ENCODE measurements around the gene HSD3B7. TPM values are rescaled to one million over a fixed set of nuclear protein-coding genes. Genes with fewer than 3 reads are reported as not detected.

HSD3B7 gene
- polyA plus RNA-seq, 3 donors = 8.1 to 10.9 (median 10.8) TPM

- DNase-seq = peak; percentile 82
Observed at GRCh38 chr16:30953511-30954124, 31.4 kb upstream of the HSD3B7 start.

GRCh38 chr16:30954993-30955392, 30.0 kb upstream of the HSD3B7 start:
- DNase-seq = no peak

GRCh38 chr16:30956601-30957455, 28.2 kb upstream of the HSD3B7 start:
- peak; percentile 76 for DNase-seq

GRCh38 chr16:30957456-30958174, 27.4 kb upstream of the HSD3B7 start, which contains the start of gene SETD1A:
Gene SETD1A, plus strand, starts transcription at chr16:30957754. Its CDS starts 978 bp downstream, at chr16:30958732.
- DNase-seq = peak; percentile 96

GRCh38 chr16:30958175-30959079, 26.6 kb upstream of the HSD3B7 start:
- DNase-seq = peak; percentile 35

- no peak for DNase-seq
Observed at GRCh38 chr16:30961384-30961783, 23.6 kb upstream of the HSD3B7 start.

GRCh38 chr16:30963925-30964511, 21.0 kb upstream of the HSD3B7 start:
- no peak for DNase-seq

- no peak for DNase-seq
Observed at GRCh38 chr16:30964574-30965226, 20.3 kb upstream of the HSD3B7 start.

GRCh38 chr16:30965436-30965835, 19.6 kb upstream of the HSD3B7 start:
- DNase-seq = no peak

- DNase-seq = no peak
Observed at GRCh38 chr16:30966033-30966619, 18.9 kb upstream of the HSD3B7 start.

- no peak for DNase-seq
Observed at GRCh38 chr16:30967795-30968194, 17.2 kb upstream of the HSD3B7 start.

- no peak for DNase-seq
Observed at GRCh38 chr16:30969246-30969842, 15.7 kb upstream of the HSD3B7 start.

GRCh38 chr16:30971298-30971697, 13.7 kb upstream of the HSD3B7 start:
- DNase-seq = no peak

- no peak for DNase-seq
Observed at GRCh38 chr16:30972872-30973271, 12.1 kb upstream of the HSD3B7 start.

GRCh38 chr16:30974348-30974747, 10.7 kb upstream of the HSD3B7 start:
- DNase-seq = no peak

- DNase-seq = no peak
Observed at GRCh38 chr16:30976486-30976885, 8.5 kb upstream of the HSD3B7 start.

- no peak for DNase-seq
Observed at GRCh38 chr16:30977502-30977901, 7.5 kb upstream of the HSD3B7 start.

GRCh38 chr16:30979170-30980022, 5.6 kb upstream of the HSD3B7 start:
- DNase-seq = no peak

- DNase-seq = no peak
Observed at GRCh38 chr16:30980023-30980371, 5.0 kb upstream of the HSD3B7 start.
